NCI-H748 treated with DMSO at 0.1 percent for 48 hours (cell line): ENCODE data around the gene TROAP.
"Not testable (repeated sequence)": the region's sequence is repeated elsewhere in the genome, so short reads cannot be mapped to it uniquely, and the experiment has no call there.

Experiments used
- DNase-seq: peaks from one replicate; lab custom pipeline; 2025; lab: John Stamatoyannopoulos, UW

TROAP gene

DNA sequence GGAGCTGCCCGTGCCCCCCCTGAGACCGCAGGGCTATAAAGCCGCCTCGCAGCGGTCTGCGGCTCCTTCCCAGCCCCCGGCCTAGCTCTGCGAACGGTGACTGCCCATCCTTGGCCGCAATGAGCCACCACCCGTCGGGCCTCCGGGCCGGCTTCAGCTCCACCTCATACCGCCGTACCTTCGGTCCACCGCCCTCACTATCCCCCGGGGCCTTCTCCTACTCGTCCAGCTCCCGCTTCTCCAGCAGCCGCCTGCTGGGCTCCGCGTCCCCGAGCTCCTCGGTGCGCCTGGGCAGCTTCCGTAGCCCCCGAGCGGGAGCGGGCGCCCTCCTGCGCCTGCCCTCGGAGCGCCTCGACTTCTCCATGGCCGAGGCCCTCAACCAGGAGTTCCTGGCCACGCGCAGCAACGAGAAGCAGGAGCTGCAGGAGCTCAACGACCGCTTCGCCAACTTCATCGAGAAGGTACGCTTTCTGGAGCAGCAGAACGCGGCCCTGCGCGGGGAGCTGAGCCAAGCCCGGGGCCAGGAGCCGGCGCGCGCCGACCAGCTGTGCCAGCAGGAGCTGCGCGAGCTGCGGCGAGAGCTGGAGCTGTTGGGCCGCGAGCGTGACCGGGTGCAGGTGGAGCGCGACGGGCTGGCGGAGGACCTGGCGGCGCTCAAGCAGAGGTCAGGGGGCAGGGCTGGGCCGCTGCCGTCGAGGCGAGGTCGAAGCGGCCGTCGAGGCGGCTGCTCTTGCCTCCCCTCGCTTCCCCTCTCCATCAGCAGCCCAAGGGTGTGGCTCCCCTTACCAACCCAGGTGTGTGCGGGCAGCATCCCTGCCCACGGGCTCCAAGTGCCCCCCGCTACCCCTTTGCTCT, 27.7 kb upstream of the TROAP start, which contains the start of gene PRPH:
Gene PRPH (plus strand): TSS at position 66 of the 855 bp plus-strand sequence. CDS start 54 bp downstream, at position 120.
- DNase-seq = no peak

DNA sequence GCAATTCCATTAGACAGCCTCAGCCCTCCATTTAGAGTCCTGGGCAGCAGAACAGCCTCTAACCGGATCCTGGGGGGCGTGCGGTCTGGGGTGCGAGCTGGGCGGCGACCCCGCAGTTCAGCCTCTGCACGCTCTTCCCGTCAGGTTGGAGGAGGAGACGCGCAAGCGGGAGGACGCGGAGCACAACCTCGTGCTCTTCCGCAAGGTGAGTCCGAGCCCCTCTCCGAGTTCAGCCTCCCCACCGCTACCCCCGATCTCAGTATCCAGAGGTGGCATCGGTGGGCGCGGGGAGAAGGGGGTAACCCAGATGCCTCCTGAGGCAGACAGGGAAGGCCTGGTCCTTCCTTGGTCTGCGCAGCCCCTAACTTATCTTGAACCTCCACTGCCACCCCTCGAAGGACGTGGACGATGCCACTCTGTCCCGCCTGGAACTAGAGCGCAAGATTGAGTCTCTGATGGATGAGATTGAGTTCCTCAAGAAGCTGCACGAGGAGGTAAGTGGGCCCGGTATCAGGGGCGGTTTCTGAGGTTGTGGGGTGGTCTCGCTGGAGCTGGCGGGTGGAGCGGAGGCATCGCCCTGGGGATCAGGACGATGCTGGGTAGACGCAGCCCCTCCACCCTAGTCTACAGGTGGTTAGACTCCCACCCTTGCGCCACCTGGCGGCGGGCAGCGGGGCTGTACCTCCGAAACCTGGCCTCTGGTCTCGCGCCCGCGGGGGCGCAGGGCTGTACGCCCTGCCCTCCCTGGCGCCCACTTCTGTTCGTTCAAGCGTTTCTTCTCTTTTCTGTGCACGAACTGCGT, 26.8 kb upstream of the TROAP start:
- peak; percentile 74 for DNase-seq

DNA sequence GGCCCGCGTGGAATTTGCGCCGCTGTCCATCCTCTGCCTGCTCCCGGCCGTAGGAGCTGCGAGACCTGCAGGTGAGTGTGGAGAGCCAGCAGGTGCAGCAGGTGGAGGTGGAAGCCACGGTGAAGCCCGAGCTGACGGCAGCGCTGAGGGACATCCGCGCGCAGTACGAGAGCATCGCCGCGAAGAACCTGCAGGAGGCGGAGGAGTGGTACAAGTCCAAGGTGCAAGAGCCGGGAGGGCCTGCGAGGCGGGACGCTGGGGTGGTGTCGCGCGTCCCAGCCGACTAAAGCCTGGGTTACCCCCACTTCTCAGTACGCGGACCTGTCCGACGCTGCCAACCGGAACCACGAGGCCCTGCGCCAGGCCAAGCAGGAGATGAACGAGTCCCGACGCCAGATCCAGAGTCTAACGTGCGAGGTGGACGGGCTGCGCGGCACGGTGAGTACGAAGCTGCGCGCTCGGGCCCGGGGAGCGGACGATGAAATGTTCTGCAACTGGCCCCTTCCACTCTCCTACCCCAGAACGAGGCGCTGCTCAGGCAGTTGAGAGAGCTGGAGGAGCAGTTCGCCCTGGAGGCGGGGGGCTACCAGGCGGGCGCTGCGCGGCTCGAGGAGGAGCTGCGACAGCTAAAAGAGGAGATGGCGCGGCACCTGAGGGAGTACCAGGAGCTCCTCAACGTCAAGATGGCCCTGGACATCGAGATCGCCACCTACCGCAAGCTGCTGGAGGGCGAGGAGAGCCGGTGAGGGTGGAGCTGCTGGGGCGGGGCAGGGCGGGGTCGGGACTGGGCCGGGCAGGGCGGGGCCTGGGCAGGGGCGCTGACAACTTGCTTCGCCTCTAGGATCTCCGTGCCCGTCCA, 26.0 kb upstream of the TROAP start:
- peak; percentile 74 for DNase-seq

DNA sequence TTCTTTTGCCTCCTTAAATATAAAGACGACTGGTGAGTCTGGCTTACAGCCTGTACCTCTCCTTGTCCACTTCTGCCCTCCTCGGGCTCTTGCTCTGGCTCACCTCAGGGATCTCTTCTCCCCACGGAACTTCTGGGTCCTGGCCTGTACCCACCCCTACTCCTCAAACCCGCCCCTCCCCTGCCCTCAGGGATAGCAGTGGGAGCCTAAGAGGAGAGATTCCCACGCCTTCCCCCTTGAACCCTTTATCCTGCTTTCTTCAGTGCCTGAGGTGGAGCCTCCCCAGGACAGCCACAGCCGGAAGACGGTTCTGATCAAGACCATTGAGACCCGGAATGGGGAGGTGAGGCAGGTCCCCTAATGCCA, 25.4 kb upstream of the TROAP start:
- no peak for DNase-seq

GRCh38 chr12:49298160-49298559, 24.9 kb upstream of the TROAP start:
- no peak for DNase-seq

GRCh38 chr12:49301760-49302159, 21.3 kb upstream of the TROAP start:
- no peak for DNase-seq

DNA sequence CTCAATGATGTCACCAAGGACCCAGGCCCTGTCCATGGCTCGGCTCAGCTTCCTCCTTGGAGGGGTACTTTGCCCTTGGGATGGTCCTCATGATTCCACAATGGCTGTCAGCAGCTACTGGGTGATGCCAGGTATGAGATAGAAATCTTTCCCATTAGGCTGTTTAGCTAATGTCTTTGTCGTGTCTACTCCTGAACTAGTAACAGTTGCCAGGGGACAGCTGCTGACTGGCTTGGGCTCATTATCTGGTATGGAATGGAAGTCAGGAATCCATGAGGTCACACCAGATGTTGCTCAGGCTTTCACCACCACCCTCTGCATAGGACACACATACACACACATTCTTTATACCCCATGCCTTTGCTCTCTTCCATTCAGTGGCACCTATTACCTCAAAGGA, 18.9 kb upstream of the TROAP start:
- DNase-seq = no peak

- DNase-seq = no peak
These were observed 17.1 kb upstream of the TROAP start for GRCh38 chr12:49305762-49306510.

- no peak for DNase-seq
These were observed 13.7 kb upstream of the TROAP start for GRCh38 chr12:49309386-49309785.

- not testable (repeated sequence) for DNase-seq
These were observed 12.5 kb upstream of the TROAP start for GRCh38 chr12:49310451-49311000.

GRCh38 chr12:49314811-49315210, 8.2 kb upstream of the TROAP start:
- no peak for DNase-seq

GRCh38 chr12:49317118-49317517, 5.9 kb upstream of the TROAP start:
- not testable (repeated sequence) for DNase-seq

- not testable (repeated sequence) for DNase-seq
These were observed 2.5 kb upstream of the TROAP start for GRCh38 chr12:49320411-49321103.

DNA sequence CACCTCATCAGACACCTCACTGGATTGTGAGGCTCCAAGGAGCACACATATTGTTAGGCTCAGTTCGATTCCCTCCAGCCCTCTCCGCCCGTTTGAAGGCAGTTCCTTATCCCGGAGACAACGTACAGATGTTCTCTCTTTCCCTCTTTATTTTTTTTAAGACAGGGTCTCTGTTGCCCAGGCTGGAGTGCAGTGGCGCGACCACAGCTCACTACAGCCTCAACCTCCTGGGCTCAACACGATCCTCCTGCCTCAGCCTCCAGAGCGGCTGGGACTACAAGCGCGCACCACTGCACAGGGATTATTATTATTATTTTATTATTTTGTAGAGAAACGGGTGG, 718 bp upstream of the TROAP start:
- DNase-seq = no peak

GRCh38 chr12:49323524-49324097, 556 bp downstream of the TROAP start:
- DNase-seq = no peak

DNA sequence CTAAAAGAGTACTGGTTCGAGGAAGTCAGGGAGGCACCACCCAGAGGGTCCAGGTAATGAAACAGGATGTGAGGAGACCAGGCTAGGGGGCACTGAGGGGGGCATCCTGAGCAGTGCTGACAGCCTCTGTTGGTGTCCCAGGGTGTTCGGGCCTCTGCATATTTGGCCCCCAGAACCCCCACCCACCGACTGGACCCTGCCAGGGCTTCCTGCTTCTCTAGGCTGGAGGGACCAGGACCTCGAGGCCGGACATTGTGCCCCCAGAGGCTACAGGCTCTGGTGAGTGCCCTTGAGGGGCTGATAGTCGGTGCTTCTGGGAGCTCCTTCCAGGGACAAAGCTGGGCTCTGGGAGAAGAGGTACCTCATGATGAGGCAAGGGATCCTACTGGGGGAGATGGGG, 2.6 kb downstream of the TROAP start:
- DNase-seq = no peak

DNA sequence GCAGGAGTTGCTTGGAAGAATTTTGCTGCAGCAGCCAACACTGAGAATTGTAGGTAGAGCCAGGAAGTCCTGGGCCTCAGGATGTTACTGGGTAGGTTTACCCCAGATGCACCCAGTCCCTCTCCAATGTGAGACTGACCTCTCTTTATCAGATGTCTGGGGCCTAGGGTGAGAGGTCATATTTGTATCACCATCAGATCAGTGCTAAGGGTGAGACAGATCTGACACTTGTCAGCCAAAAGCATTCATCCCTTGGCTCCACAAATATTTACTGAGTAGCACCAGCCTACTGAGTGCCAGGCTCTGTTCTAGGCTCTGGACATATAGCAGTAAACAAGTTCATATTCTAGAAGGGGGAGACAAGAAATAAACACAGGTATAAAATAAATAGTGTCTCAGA, 4.3 kb downstream of the TROAP start:
- no peak for DNase-seq

DNA sequence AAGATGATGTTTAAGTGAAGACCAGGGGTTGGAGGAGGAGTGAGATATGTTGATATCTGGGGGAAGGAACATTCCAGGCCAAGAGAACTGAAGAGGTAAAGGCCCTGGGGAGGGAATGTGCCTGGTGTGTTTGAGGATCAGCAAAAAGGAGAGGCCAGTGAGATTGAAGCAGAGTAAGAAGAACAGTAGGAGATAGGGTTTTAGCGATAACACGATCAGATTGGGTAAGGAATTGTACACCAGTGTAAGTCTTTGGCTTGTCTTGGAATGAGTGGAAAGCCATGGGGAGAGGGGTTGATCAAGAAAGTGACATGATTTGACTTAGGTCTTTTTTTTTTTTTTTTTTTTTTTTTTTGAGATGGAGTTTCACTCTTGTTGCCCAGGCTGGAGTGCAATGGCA, 4.8 kb downstream of the TROAP start:
- no peak for DNase-seq

DNA sequence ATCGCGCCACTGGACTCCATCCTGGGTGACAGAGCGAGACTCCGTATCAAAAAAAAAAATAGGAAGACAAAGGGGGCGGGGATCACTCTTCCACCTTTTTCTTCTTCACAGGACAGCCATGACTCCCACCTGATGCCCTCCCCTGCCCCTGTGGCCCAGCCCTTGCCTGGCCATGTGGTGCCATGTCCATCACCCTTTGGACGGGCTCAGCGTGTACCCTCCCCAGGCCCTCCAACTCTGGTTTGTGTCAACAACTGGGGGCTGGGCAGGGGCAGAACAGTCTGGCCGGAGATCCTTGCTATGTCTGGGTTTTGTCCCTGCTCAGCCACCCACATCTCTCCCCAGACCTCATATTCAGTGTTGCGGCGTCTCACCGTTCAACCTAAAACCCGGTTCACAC, 5.8 kb downstream of the TROAP start:
- DNase-seq = no peak

DNA sequence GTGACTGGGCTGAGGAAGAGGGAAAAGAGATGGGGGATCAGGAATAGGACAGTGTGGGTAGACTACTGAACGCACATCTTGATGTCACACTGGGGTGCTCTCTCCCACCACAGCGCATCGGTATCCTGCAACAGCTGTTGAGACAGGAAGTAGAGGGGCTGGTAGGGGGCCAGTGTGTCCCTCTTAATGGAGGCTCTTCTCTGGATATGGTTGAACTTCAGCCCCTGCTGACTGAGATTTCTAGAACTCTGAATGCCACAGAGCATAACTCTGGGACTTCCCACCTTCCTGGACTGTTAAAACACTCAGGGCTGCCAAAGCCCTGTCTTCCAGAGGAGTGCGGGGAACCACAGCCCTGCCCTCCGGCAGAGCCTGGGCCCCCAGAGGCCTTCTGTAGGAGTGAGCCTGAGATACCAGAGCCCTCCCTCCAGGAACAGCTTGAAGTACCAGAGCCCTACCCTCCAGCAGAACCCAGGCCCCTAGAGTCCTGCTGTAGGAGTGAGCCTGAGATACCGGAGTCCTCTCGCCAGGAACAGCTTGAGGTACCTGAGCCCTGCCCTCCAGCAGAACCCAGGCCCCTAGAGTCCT, 7.1 kb downstream of the TROAP start:
- no peak for DNase-seq
